Panc1 (cell line): Measurements from ENCODE around the gene FRMD1. TPM values are rescaled to one million over a fixed set of nuclear protein-coding genes. Genes with fewer than 3 reads are reported as not detected.

ENCODE experiments used
- ATAC-seq: fragments of 200-7000 bp; cut with Tn5 transposase; 2 replicates; pipeline ENCODE4 v1.9.1; 2020; ENCODE audit warnings: mild to moderate bottlenecking, moderate library complexity
- BruUV-seq: library from RNA; stranded (reverse); fragments of 400-500 nt; replicated peaks from 2 replicates; lab custom pipeline; 2021; lab: Mats Ljungman, UMichigan
- CTCF ChIA-PET: fragments of 300-600 bp; sonication (Branson Sonifier 250); formaldehyde crosslinking; loops from one replicate; lab custom pipeline; 2022; ENCODE audit warnings: antibody characterized with exemption; lab: Charles Lee
- POLR2A ChIA-PET: fragments of 300-600 bp; sonication (Branson Sonifier 250); formaldehyde crosslinking; loops from one replicate; lab custom pipeline; 2022; ENCODE audit warnings: antibody characterized with exemption; lab: Charles Lee
- DNase-seq: peaks from one replicate; pipeline ENCODE4 v3.0.0-alpha.2; 2010; ENCODE audit warnings: low read depth, low spot score
- H3K27ac ChIP-seq: 2 replicates; pipeline ENCODE4 v1.5.1; 2011; ENCODE audit warnings: mild to moderate bottlenecking, low read length, inconsistent platforms
- H3K27me3 ChIP-seq: fragments of 200-500 bp; sonication (Bioruptor generic); 2 replicates; pipeline ENCODE4 v1.6.0; 2014; ENCODE audit warnings: low read length, inconsistent platforms; ENCODE audit not compliant: control insufficient read depth, insufficient read depth
- H3K36me3 ChIP-seq: fragments of 200-500 bp; sonication (Bioruptor generic); 2 replicates; pipeline ENCODE4 v1.5.1; 2014; ENCODE audit warnings: inconsistent platforms, mild to moderate bottlenecking, low read length, moderate library complexity; ENCODE audit not compliant: control insufficient read depth, insufficient read depth
- H3K4me1 ChIP-seq: 2 replicates; pipeline ENCODE4 v1.5.1; 2011; ENCODE audit warnings: inconsistent platforms, mild to moderate bottlenecking, low read length, moderate library complexity; ENCODE audit not compliant: control insufficient read depth, insufficient read depth
- H3K4me3 ChIP-seq, 2 experiments: 2 replicates each; pipeline ENCODE4 v1.5.1; 2011 to 2012; ENCODE audit warnings: low read depth in 2 of 2, low read length in 2 of 2, mild to moderate bottlenecking in 2 of 2, inconsistent platforms in 1 of 2, moderate library complexity in 1 of 2
- H3K9me3 ChIP-seq: fragments of 200-500 bp; sonication (Bioruptor generic); 2 replicates; pipeline ENCODE4 v1.5.1; 2014; ENCODE audit warnings: low read depth, mild to moderate bottlenecking, inconsistent platforms, low read length, moderate library complexity; ENCODE audit not compliant: control insufficient read depth, insufficient read depth
- POLR2AphosphoS5 ChIP-seq: IDR thresholded peaks from 2 replicates; pipeline ENCODE4 v1.6.1; 2012; ENCODE audit warnings: mild to moderate bottlenecking, low read depth, low read length, moderate library complexity
- SIN3A ChIP-seq: IDR thresholded peaks from 2 replicates; pipeline ENCODE4 v1.6.1; 2012; ENCODE audit warnings: low read depth, mild to moderate bottlenecking, low read length, moderate library complexity, borderline replicate concordance; ENCODE audit not compliant: insufficient read depth
- TCF7L2 ChIP-seq: IDR thresholded peaks from 2 replicates; pipeline ENCODE4 v1.6.1; 2011; ENCODE audit warnings: mild to moderate bottlenecking, low read depth, low read length, inconsistent platforms
- in situ Hi-C: cut with HindIII; loops from 2 replicates; pipeline ENCODE4 v1.10.0; 2016; ENCODE audit warnings: low sequenced_read_pairs, low pct_unique_long_range_greater_than_20kb
- intact Hi-C: fragments of 100-400 bp; cut with micrococcal nuclease; formaldehyde crosslinking; loops from one replicate; pipeline ENCODE4 v1.10.0; 2022; ENCODE audit not compliant: unreplicated experiment
- total RNA-seq: library from RNA; stranded (reverse); gene quantifications from one replicate; pipeline ENCODE4 v1.2.1, GENCODE V29; 2021; ENCODE audit not compliant: unreplicated experiment
- TF ChIP-seq, protein P1 (sequence below): fragments of 450-650 bp; IDR thresholded peaks from 2 replicates; pipeline ENCODE4 v1.5.1; 2017; ENCODE audit warnings: mild to moderate bottlenecking
- TF ChIP-seq, protein P2 (sequence below), 2 experiments: IDR thresholded peaks; 2 replicates each; pipeline ENCODE4 v1.6.1; 2011 to 2012; ENCODE audit warnings: low read depth in 2 of 2, control low read depth in 1 of 2, low read length in 1 of 2, mild to moderate bottlenecking in 1 of 2, moderate library complexity in 1 of 2; ENCODE audit not compliant: insufficient read depth in 1 of 2

The FRMD1 gene
- total RNA-seq, 1 experiment from 2014 or later, result 0.15 TPM

DNA sequence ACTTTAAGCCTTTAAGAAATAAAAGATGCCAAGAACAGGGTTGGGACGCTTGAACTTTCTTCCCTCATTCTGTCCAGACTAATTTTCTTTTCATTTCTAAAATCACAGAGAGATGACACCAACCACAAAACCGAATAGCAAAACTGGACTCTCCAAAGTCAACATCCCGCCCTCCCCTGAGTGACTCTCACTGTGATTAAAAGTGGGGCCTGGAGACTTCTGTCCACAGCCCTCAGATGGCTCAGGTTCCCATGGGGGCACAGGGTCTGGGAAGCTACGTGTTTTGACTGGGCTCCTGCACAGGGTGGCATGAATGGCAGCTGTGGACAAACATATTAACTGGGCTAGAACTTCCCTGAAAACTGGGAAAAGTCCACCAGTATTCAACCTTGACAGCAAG is 6.3 kb downstream of the FRMD1 start:
- no peaks in the 10 kb centered on the region; the same call in 1 of the 2 replicates for H3K27me3 ChIP-seq
- intact Hi-C loops, result no loop called here
- POLR2A ChIA-PET, result no interaction called here

DNA sequence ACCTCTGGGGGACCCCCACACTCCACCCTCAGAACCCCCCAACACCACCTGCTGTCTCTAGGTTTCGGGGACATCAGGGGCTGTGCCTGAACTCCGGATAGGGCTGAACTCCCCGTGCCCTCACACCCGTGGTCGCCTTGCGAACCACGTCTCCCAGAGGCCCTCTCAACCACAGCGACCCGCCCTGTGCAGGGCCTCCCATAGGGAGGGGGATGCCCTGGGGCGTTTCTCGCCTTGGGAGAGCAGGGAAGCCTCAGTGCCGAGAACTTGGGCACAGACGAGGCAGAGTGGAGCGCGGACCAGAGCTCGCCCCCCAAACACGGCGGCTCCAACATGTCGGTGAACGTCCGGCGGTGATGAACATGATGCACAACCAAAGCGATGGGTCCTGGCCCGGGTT is 6.8 kb downstream of the FRMD1 start:
- intact Hi-C loops, result no loop called here
- in situ Hi-C loops, result no loop called here
- TF ChIP-seq, protein P1, sequence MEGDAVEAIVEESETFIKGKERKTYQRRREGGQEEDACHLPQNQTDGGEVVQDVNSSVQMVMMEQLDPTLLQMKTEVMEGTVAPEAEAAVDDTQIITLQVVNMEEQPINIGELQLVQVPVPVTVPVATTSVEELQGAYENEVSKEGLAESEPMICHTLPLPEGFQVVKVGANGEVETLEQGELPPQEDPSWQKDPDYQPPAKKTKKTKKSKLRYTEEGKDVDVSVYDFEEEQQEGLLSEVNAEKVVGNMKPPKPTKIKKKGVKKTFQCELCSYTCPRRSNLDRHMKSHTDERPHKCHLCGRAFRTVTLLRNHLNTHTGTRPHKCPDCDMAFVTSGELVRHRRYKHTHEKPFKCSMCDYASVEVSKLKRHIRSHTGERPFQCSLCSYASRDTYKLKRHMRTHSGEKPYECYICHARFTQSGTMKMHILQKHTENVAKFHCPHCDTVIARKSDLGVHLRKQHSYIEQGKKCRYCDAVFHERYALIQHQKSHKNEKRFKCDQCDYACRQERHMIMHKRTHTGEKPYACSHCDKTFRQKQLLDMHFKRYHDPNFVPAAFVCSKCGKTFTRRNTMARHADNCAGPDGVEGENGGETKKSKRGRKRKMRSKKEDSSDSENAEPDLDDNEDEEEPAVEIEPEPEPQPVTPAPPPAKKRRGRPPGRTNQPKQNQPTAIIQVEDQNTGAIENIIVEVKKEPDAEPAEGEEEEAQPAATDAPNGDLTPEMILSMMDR, result no peak
- TF ChIP-seq TCF7L2, result no peak
- no peaks in the 10 kb centered on the region; the same call in 1 of the 2 replicates for H3K27me3 ChIP-seq
- DNase-seq (no peak), ATAC-seq (no peak)
- H3K4me1 ChIP-seq, result peaks cover 3% of the 10 kb centered on the region
- POLR2A ChIA-PET, result no interaction called here
- H3K27ac ChIP-seq, result no peak overlapping the region
- no peaks in the 10 kb centered on the region for H3K9me3 ChIP-seq
- CTCF ChIA-PET, result interaction anchor here (0.8 kb wide), 1 partner anchor 330 kb away, joined by 4 read pairs; no protein-coding TSS in a partner anchor
- H3K36me3 ChIP-seq, result no peaks in the 10 kb centered on the region
- no peak overlapping the region for H3K4me3 ChIP-seq
- BruUV-seq, result no TSS peak

More for the DNA sequence above, 6.3 kb downstream of the FRMD1 start:
- in situ Hi-C loops, result no loop called here
- Histone ChIP-seq H3K27ac (no peak overlapping the region), H3K36me3 (no peaks in the 10 kb centered on the region), H3K4me1 (peaks cover 3% of the 10 kb centered on the region), H3K4me3 (no peak overlapping the region), H3K9me3 (no peaks in the 10 kb centered on the region)
- CTCF ChIA-PET, result interaction anchor here (0.8 kb wide), 1 partner anchor 330 kb away, joined by 4 read pairs; no protein-coding TSS in a partner anchor
- no peak for ATAC-seq
- DNase-seq, result no peak
- no TSS peak for BruUV-seq
- TF ChIP-seq POLR2AphosphoS5 (no peak), TCF7L2 (no peak), SIN3A (no peak)
- TF ChIP-seq, protein P2, sequence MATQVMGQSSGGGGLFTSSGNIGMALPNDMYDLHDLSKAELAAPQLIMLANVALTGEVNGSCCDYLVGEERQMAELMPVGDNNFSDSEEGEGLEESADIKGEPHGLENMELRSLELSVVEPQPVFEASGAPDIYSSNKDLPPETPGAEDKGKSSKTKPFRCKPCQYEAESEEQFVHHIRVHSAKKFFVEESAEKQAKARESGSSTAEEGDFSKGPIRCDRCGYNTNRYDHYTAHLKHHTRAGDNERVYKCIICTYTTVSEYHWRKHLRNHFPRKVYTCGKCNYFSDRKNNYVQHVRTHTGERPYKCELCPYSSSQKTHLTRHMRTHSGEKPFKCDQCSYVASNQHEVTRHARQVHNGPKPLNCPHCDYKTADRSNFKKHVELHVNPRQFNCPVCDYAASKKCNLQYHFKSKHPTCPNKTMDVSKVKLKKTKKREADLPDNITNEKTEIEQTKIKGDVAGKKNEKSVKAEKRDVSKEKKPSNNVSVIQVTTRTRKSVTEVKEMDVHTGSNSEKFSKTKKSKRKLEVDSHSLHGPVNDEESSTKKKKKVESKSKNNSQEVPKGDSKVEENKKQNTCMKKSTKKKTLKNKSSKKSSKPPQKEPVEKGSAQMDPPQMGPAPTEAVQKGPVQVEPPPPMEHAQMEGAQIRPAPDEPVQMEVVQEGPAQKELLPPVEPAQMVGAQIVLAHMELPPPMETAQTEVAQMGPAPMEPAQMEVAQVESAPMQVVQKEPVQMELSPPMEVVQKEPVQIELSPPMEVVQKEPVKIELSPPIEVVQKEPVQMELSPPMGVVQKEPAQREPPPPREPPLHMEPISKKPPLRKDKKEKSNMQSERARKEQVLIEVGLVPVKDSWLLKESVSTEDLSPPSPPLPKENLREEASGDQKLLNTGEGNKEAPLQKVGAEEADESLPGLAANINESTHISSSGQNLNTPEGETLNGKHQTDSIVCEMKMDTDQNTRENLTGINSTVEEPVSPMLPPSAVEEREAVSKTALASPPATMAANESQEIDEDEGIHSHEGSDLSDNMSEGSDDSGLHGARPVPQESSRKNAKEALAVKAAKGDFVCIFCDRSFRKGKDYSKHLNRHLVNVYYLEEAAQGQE (IDR thresholded peaks at IDR 0.05; ENCODE audit: insufficient read depth in 1 of 2, low read depth in 2 of 2, low read length in 1 of 2), result no peak
- TF ChIP-seq, protein P1, result no peak
